ENCODE results near the gene TRIM52. TPM values are rescaled to one million over a fixed set of nuclear protein-coding genes. Genes with fewer than 3 reads are reported as not detected.

The TRIM52 gene
- total RNA-seq, 1 donor from 2014 or later = 3.3 TPM

DNA sequence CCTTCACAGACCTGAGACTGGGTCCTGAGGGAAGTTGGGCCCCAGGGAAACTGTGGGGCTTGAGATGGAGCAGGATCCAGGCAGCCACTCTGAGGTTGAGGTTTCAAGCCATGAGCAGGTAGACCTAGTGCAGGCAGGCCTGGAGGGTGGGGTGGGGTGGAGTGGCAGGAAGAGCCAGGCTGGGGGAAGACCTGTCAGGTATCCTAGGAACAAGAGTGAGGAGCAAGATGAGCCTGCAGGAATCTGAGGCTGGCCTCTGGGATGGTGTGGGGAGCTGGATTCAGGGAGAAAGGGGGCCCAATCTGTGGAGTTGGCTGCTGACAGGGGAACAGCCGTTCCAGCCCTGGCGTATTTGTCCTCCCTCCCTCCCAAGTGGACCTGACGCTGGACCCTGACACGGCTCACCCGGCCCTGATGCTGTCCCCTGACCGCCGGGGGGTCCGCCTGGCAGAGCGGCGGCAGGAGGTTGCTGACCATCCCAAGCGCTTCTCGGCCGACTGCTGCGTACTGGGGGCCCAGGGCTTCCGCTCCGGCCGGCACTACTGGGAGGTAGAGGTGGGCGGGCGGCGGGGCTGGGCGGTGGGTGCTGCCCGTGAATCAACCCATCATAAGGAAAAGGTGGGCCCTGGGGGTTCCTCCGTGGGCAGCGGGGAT, 27.0 kb downstream of the TRIM52 start:
- no peak for DNase-seq (ENCODE audit: low read depth in 2 of 2)

DNA sequence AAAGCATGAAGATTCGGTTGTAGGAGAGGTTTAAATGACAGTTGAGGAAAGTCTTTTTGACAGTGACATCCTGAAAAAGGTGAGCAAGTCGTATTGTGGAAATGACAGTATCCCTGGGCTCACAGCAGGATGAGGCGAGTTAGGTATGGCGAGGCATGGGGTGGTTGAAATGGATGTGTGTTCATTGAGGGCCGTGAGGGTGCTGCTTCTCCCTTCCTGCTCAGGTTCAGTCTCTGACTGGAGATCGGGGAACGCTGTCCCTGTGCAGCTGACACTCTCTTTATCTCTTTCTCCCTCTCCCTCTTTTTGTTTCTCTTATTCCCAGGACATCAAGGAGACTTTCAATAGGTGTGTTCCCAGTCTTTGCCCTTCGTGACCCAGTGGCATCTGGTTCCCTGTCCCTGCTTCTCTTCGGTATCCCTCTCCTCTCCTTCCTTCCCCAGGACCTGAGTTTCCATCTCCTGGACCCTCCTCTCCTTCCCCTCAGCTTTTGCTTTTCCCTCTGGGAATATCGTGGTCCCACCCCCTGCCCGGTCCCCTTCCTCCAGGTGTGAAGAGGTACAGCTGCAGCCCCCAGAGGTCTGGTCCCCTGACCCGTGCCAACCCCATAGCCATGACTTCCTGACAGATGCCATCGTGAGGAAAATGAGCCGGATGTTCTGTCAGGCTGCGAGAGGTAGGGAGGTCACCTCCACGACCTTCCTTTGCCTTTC, 27.7 kb downstream of the TRIM52 start:
- DNase-seq (ENCODE audit: low read depth in 2 of 2) = no peak

GRCh38 chr5:181232593-181232992, 28.4 kb downstream of the TRIM52 start:
- DNase-seq (ENCODE audit: low read depth in 2 of 2) = no peak

DNA sequence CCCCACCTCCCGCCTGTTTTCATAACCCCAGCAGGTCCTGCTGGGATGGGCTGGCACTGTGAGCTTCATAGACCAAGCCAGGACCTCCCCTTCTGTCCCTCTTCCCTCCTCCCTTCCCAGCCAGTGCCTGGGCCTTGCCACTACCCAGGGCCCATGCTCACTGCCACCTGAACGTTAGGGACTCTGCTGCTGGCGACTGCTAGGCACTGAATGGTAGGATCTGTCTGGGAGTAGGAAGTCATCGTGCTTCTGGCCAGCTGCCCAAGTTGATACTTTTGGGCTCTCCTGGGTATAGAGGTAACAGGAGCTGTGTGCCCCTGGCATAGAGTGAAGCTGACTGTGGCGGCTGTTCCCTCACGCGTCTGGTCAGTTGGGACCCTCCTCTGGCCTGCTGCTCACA, 29.5 kb downstream of the TRIM52 start:
- DNase-seq (ENCODE audit: low read depth in 2 of 2) = no peak

GRCh38 chr5:181230551-181230950, 30.4 kb downstream of the TRIM52 start:
- DNase-seq (ENCODE audit: low read depth in 2 of 2) = no peak

DNA sequence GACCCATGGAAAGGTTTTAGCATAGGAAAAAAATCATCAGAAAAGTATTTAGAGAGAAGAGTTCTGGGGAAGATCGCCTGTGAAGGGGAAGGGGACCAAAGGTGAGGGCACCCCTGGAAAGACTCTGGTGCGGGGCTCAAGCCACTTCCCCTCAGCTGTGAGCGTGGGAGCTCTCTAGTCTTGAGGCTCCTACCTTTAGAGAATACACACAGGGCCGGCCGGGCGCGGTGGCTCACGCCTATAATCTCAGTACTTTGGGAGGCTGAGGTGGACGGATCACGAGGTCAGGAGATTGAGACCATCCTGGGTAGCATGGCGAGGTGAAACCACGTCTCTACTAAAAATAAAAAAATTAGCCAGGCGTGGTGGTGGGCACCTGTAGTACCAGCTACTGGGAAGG, 30.9 kb downstream of the TRIM52 start:
- no peak for DNase-seq (ENCODE audit: low read depth in 2 of 2)

DNA sequence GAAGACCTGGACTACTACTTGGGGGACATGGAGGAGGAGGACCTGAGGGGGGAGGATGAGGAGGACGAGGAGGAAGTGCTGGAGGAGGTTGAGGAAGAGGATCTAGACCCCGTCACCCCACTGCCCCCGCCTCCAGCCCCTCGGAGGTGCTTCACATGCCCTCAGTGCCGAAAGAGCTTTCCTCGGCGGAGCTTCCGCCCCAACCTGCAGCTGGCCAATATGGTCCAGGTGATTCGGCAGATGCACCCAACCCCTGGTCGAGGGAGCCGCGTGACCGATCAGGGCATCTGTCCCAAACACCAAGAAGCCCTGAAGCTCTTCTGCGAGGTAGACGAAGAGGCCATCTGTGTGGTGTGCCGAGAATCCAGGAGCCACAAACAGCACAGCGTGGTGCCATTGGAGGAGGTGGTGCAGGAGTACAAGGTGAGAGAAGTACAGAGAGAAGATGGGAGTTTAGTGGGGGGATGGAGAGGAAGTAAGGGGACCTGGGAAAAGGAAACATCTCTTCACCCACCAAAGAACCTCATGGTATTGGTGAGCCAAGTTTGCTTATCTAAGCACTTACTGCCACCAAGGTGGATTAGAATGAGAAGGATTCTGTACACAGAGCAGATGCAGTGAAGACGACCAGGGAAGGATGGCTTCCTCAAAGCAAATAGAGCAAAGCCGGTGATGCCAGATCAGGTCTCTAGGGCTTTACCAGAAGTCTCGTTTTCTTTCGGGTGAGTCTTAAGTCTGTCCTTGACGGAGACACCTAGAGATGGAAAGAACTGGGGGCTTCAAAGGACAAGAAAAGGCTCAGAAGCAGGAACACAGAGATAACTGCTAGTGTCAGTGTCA, 36.3 kb downstream of the TRIM52 start:
- DNase-seq (ENCODE audit: low read depth in 2 of 2) = no peak

DNA sequence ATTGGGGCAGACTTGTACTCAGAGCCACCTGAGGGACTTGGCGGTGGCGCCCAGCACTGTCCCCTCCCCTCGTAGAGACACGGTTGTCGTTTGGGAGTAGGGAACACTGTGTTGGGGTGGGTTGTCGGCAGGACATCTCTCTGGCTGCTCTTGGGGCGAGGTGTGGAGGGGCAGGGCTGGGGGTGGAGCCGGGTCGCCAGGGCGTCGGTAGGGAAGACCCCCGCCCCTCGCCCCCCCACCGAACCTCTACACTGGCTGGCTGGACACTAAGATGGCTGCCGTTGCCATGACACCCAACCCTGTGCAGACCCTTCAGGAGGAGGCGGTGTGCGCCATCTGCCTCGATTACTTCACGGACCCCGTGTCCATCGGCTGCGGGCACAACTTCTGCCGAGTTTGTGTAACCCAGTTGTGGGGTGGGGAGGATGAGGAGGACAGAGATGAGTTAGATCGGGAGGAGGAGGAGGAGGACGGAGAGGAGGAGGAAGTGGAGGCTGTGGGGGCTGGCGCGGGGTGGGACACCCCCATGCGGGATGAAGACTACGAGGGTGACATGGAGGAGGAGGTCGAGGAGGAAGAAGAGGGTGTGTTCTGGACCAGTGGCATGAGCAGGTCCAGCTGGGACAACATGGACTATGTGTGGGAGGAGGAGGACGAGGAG, 37.1 kb downstream of the TRIM52 start:
- DNase-seq (ENCODE audit: low read depth in 2 of 2) = peak in 1 of 2 donors; percentile 56

DNA sequence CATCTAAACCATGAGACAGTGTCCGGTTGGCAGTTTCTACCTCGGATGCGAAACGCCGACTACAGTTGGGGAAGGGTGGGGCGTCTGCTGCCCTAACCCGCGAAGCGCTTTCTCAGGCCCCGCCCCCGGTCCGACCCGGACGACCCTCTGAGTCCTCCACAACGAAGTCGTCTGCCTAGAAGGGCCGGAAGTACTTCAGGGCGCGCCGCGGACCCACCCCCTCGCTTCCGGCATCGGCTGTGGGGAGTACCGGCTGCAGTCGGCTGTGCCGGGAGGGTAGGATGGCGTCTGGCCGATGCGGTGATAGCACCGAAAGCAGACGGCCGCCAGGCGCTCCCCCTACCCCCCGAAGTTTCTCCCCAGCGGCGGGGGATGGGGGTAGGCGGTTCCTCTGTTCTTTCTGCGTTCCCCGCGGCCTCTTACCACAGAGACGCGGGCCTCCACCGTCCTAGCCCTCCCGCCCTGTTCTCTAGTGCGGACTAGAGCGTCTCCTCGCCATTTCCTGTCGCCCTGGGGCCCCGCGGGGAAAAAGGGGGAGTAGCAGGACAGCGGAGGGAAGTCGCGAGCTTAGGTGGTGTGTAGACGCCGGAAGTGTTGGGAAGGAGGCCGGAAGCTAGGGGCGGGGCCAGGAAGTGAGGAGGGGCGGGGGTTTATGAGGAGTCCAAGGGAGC, 37.8 kb downstream of the TRIM52 start, which contains the start of gene TRIM41:
TRIM41 (plus strand) TSS at position 224 of the 671 bp plus-strand sequence. CDS start 719 bp downstream, outside the sequence.
- DNase-seq (ENCODE audit: low read depth in 2 of 2) = peak; percentile 94 to 99

DNA sequence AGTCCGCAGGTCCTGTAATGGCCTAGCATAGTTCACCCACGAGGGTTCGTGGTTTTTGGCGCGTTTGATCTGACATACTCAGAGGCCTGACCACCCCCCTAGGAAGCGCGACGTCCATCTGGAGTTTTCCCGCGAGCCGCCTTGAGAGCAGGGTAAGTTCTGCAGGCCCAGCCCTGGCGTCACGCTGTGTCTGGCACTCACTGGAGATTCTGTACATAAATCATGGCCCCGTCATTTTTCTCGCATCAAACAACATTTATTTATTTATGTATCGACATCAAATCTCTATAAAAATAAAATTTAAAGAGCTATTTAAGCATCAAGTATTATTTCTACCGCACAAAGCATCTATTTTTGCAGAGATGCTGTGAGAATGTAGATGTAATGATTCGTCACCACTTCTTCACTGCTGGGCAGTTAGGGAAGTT, 38.3 kb downstream of the TRIM52 start:
- no peak for DNase-seq (ENCODE audit: low read depth in 2 of 2)

GRCh38 chr5:181221792-181222629, 38.9 kb downstream of the TRIM52 start:
- DNase-seq (ENCODE audit: low read depth in 2 of 2) = peak; percentile 87 to 93

GRCh38 chr5:181221105-181221791, 39.7 kb downstream of the TRIM52 start:
- no peak for DNase-seq (ENCODE audit: low read depth in 2 of 2)

DNA sequence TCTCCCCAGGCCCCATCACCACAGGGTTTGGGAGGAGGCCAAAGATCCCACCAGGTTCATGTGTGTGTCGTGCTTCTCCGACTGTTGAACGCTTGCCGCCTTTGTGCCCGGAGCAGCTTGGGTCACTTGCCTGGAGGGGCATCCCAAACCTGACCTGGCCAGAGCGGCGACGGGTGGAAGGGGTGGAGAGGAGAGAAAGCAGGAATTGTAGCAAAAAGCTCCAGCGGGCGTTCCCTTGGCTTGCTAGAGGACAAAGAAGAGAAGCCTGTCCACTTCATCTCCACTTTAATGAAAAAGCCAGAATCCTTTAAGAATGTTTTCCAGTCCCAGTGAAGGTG, 40.8 kb downstream of the TRIM52 start:
- no peak for DNase-seq (ENCODE audit: low read depth in 2 of 2)

- DNase-seq (ENCODE audit: low read depth in 2 of 2) = no peak
Measured at GRCh38 chr5:181219262-181220177, 41.4 kb downstream of the TRIM52 start.

- DNase-seq (ENCODE audit: low read depth in 2 of 2) = no peak
Measured at GRCh38 chr5:181218795-181219124, 42.2 kb downstream of the TRIM52 start.

DNA sequence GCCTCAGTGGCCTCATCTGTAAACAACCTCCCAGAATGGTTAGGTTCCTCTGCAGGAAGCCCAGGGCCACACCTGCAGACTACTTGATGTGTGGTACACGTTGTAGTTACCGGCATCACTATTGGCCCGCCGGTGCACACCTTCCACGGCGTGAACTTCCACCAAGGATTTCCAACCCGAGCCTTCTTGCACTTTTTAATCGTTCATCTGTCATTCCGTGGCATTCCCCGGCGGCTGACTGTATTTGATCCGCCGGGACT, 43.2 kb downstream of the TRIM52 start:
- DNase-seq (ENCODE audit: low read depth in 2 of 2) = peak in 1 of 2 donors; percentile 19

- DNase-seq (ENCODE audit: low read depth in 2 of 2) = peak in 1 of 2 donors; percentile 56
Measured at GRCh38 chr5:181217111-181217802, 43.7 kb downstream of the TRIM52 start.

All from dermis microvascular lymphatic vessel endothelial cell (primary cell).